Activated CD4-positive, alpha-beta T cell treated with anti-CD3 and anti-CD28 coated beads for 36 hours (primary cell): ENCODE results near the gene FSD2. TPM values are rescaled to one million over a fixed set of nuclear protein-coding genes. Genes with fewer than 3 reads are reported as not detected.

Experiments used
- ATAC-seq: fragments of 200-7000 bp; cut with Tn5 transposase; one replicate; pipeline ENCODE4 v1.10.0; 2021; ENCODE audit warnings: mild to moderate bottlenecking, moderate library complexity
- CTCF ChIA-PET: fragments of 350-600 bp; sonication (Branson Sonifier 250); formaldehyde crosslinking; loops from one replicate; lab custom pipeline; 2021; ENCODE audit warnings: antibody characterized with exemption; lab: Charles Lee
- POLR2A ChIA-PET: fragments of 350-600 bp; sonication (Branson Sonifier 250); formaldehyde crosslinking; loops from one replicate; lab custom pipeline; 2021; ENCODE audit warnings: antibody characterized with exemption, inconsistent platforms; lab: Charles Lee
- DNase-seq: peaks from one replicate; pipeline ENCODE4 v3.0.0-alpha.2; 2020
- H3K27ac Mint-ChIP-seq: one replicate; pipeline ENCODE4 v1.8.0; 2021; ENCODE audit warnings: mixed read lengths
- H3K27me3 Mint-ChIP-seq: one replicate; pipeline ENCODE4 v1.8.0; 2021; ENCODE audit warnings: mixed read lengths
- H3K36me3 Mint-ChIP-seq: one replicate; pipeline ENCODE4 v1.8.0; 2021; ENCODE audit warnings: low read depth, mixed read lengths
- H3K4me1 Mint-ChIP-seq: one replicate; pipeline ENCODE4 v1.8.0; 2021; ENCODE audit warnings: mixed read lengths
- H3K4me3 Mint-ChIP-seq: one replicate; pipeline ENCODE4 v1.8.0; 2021; ENCODE audit warnings: mild to moderate bottlenecking, moderate library complexity, mixed read lengths
- H3K9me3 Mint-ChIP-seq: one replicate; pipeline ENCODE4 v1.8.0; 2021; ENCODE audit warnings: low read depth, mixed read lengths
- intact Hi-C, 2 experiments: fragments of 100-400 bp; cut with DNase I in 1 of 2; cut with micrococcal nuclease in 1 of 2; formaldehyde crosslinking; loops; one replicate each; pipeline versions ENCODE4 v1.14.2 to v1.15.1; 2022 to 2024; cut with DNase I, micrococcal nuclease
- total RNA-seq, 2 experiments: library from RNA; stranded (reverse); gene quantifications; one replicate each; pipeline ENCODE4 v1.2.3, GENCODE V29; 2021

The FSD2 gene
- total RNA-seq, 2 experiments from 2014 or later = not detected

GRCh38 chr15:82764117-82764490 lies 41.8 kb downstream of the FSD2 start:
- no peaks in the 10 kb centered on the region for H3K27me3 Mint-ChIP-seq
- DNase-seq = no peak
- intact Hi-C loops = no loop called here
- peaks cover 2% of the 10 kb centered on the region for H3K4me1 Mint-ChIP-seq
- POLR2A ChIA-PET = no interaction called here
- H3K36me3 Mint-ChIP-seq = peaks cover 32% of the 10 kb centered on the region
- ATAC-seq = no peak
- CTCF ChIA-PET = no interaction called here
- no peak overlapping the region for H3K27ac Mint-ChIP-seq
- no peaks in the 10 kb centered on the region for H3K9me3 Mint-ChIP-seq
- no peak overlapping the region for H3K4me3 Mint-ChIP-seq

- POLR2A ChIA-PET = no interaction called here
- H3K9me3 Mint-ChIP-seq = no peaks in the 10 kb centered on the region
- peak; percentile 19 for ATAC-seq
- no peak overlapping the region for H3K4me3 Mint-ChIP-seq
- no peak overlapping the region for H3K27ac Mint-ChIP-seq
- CTCF ChIA-PET = no interaction called here
- DNase-seq = no peak
- H3K27me3 Mint-ChIP-seq = no peaks in the 10 kb centered on the region
- intact Hi-C loops = no loop called here
- H3K4me1 Mint-ChIP-seq = peaks cover 2% of the 10 kb centered on the region
- peaks cover 34% of the 10 kb centered on the region for H3K36me3 Mint-ChIP-seq
Observed at GRCh38 chr15:82763361-82764116, 42.3 kb downstream of the FSD2 start.

- DNase-seq = no peak
- no peak for ATAC-seq
- peaks cover 51% of the 10 kb centered on the region for H3K4me1 Mint-ChIP-seq
- peak overlapping the region; percentile 86 for H3K4me3 Mint-ChIP-seq
- no peaks in the 10 kb centered on the region for H3K9me3 Mint-ChIP-seq
- H3K27ac Mint-ChIP-seq = peak overlapping the region; percentile 98
- H3K36me3 Mint-ChIP-seq = peaks cover 50% of the 10 kb centered on the region
- no peaks in the 10 kb centered on the region for H3K27me3 Mint-ChIP-seq
- POLR2A ChIA-PET = interaction anchor here (0.6 kb wide), 1 partner anchor 17 kb away, joined by 4 read pairs; no protein-coding TSS in a partner anchor
- intact Hi-C loops = loop anchor here (2.0 kb wide), 5 partner anchors 57 to 315 kb away; partner anchors contain the start of genes BTBD1 (in 1 of the 2), C15orf40 (in 1 of the 2), RPS17 (in 1 of the 2) and WHAMM (in 1 of the 2)
- CTCF ChIA-PET = interaction anchor here (0.8 to 1.9 kb wide), 7 partner anchors 9 to 221 kb away, joined by 3 to 8 read pairs (median 3); no protein-coding TSS in a partner anchor
Observed at GRCh38 chr15:82751308-82751707, 54.6 kb downstream of the FSD2 start.

- peaks cover 46% of the 10 kb centered on the region for H3K4me1 Mint-ChIP-seq
- H3K27me3 Mint-ChIP-seq = no peaks in the 10 kb centered on the region
- DNase-seq (peak; percentile 40), ATAC-seq (peak; percentile 40)
- ChIA-PET CTCF (interaction anchor here (0.8 to 2.3 kb wide), 8 partner anchors 9 to 260 kb away, joined by 3 to 10 read pairs (median 4); partner anchors contain the start of genes C15orf40 and WHAMM), POLR2A (interaction anchor here (0.6 to 1.0 kb wide), 3 partner anchors 17 to 210 kb away, joined by 4 to 7 read pairs (median 5); partner anchors contain the start of gene RPS17)
- H3K36me3 Mint-ChIP-seq = peaks cover 45% of the 10 kb centered on the region
- intact Hi-C loops = loop anchor here (1.0 to 2.0 kb wide), 10 partner anchors 42 to 316 kb away; partner anchors contain the start of genes AP3B2 (in 2 of the 2), RPS17 (in 2 of the 2), WHAMM (in 2 of the 2) and BTBD1 (in 1 of the 2)
- peak overlapping the region; percentile 86 for H3K4me3 Mint-ChIP-seq
- no peaks in the 10 kb centered on the region for H3K9me3 Mint-ChIP-seq
- peak overlapping the region; percentile 98 for H3K27ac Mint-ChIP-seq
Observed at GRCh38 chr15:82750831-82751180, 55.1 kb downstream of the FSD2 start.

- intact Hi-C loops = loop anchor here (1.0 to 2.0 kb wide), 10 partner anchors 41 to 317 kb away; partner anchors contain the start of genes AP3B2 (in 2 of the 2), RPS17 (in 2 of the 2), WHAMM (in 2 of the 2) and BTBD1 (in 1 of the 2)
- Mint-ChIP-seq H3K36me3 (peaks cover 41% of the 10 kb centered on the region), H3K4me1 (peaks cover 44% of the 10 kb centered on the region), H3K27ac (peak overlapping the region; percentile 98), H3K27me3 (no peaks in the 10 kb centered on the region), H3K4me3 (peak overlapping the region; percentile 86), H3K9me3 (no peaks in the 10 kb centered on the region)
- POLR2A ChIA-PET = interaction anchor here (0.5 to 1.0 kb wide), 6 partner anchors 18 to 309 kb away, joined by 3 to 7 read pairs (median 4); partner anchors contain the start of gene RPS17
- DNase-seq = peak; percentile 91
- peak; percentile 95 for ATAC-seq
- CTCF ChIA-PET = interaction anchor here (0.5 to 2.3 kb wide), 13 partner anchors 8 to 1726 kb away, joined by 3 to 10 read pairs (median 3); partner anchors contain the start of genes C15orf40 and WHAMM
Observed at GRCh38 chr15:82749951-82750830, 55.7 kb downstream of the FSD2 start.

GRCh38 chr15:82748315-82748714 lies 57.6 kb downstream of the FSD2 start:
- ATAC-seq = no peak
- intact Hi-C loops = no loop called here
- Mint-ChIP-seq H3K4me1 (peaks cover 32% of the 10 kb centered on the region), H3K36me3 (peaks cover 27% of the 10 kb centered on the region), H3K9me3 (no peaks in the 10 kb centered on the region), H3K4me3 (no peak overlapping the region), H3K27me3 (no peaks in the 10 kb centered on the region), H3K27ac (no peak overlapping the region)
- DNase-seq = no peak
- CTCF ChIA-PET = no interaction called here
- POLR2A ChIA-PET = no interaction called here

GRCh38 chr15:82743810-82744209 lies 62.1 kb downstream of the FSD2 start:
- H3K27me3 Mint-ChIP-seq = no peaks in the 10 kb centered on the region

GRCh38 chr15:82742134-82742533 lies 63.7 kb downstream of the FSD2 start:
- ChIA-PET CTCF (interaction anchor here (2.2 kb wide), 1 partner anchor 9 kb away, joined by 8 read pairs; no protein-coding TSS in a partner anchor), POLR2A (no interaction called here)
- no peaks in the 10 kb centered on the region for H3K9me3 Mint-ChIP-seq
- intact Hi-C loops = no loop called here
- no peak overlapping the region for H3K27ac Mint-ChIP-seq
- H3K27me3 Mint-ChIP-seq = no peaks in the 10 kb centered on the region
- H3K4me1 Mint-ChIP-seq = no peaks in the 10 kb centered on the region
- DNase-seq = no peak
- peaks cover 5% of the 10 kb centered on the region for H3K36me3 Mint-ChIP-seq
- H3K4me3 Mint-ChIP-seq = no peak overlapping the region
- ATAC-seq = no peak

More at GRCh38 chr15:82743810-82744209, 62.1 kb downstream of the FSD2 start:
- Mint-ChIP-seq H3K4me1 (peaks cover 4% of the 10 kb centered on the region), H3K4me3 (no peak overlapping the region), H3K27ac (no peak overlapping the region), H3K9me3 (no peaks in the 10 kb centered on the region), H3K36me3 (no peaks in the 10 kb centered on the region)
- ChIA-PET POLR2A (no interaction called here), CTCF (interaction anchor here (0.8 kb wide), 1 partner anchor 191 kb away, joined by 4 read pairs; no protein-coding TSS in a partner anchor)
- DNase-seq (no peak), ATAC-seq (no peak)
- intact Hi-C loops = no loop called here

- intact Hi-C loops = no loop called here
- ATAC-seq = no peak
- Mint-ChIP-seq H3K4me1 (no peaks in the 10 kb centered on the region), H3K4me3 (no peak overlapping the region), H3K9me3 (no peaks in the 10 kb centered on the region), H3K27ac (no peak overlapping the region), H3K36me3 (peaks cover 9% of the 10 kb centered on the region), H3K27me3 (no peaks in the 10 kb centered on the region)
- ChIA-PET POLR2A (no interaction called here), CTCF (interaction anchor here (0.6 to 0.8 kb wide), 2 partner anchors 12 to 204 kb away, joined by 3 read pairs; no protein-coding TSS in a partner anchor)
- DNase-seq = no peak
Observed at GRCh38 chr15:82739086-82739485, 66.8 kb downstream of the FSD2 start.

- POLR2A ChIA-PET = no interaction called here
- DNase-seq (no peak), ATAC-seq (no peak)
- Mint-ChIP-seq H3K4me3 (no peak overlapping the region), H3K4me1 (no peaks in the 10 kb centered on the region), H3K27me3 (no peaks in the 10 kb centered on the region), H3K27ac (no peak overlapping the region), H3K36me3 (peaks cover 11% of the 10 kb centered on the region), H3K9me3 (no peaks in the 10 kb centered on the region)
- intact Hi-C loops = no loop called here
- CTCF ChIA-PET = interaction anchor here (0.5 kb wide), 1 partner anchor 820 kb away, joined by 3 read pairs; no protein-coding TSS in a partner anchor
Observed at GRCh38 chr15:82737975-82738374, 67.9 kb downstream of the FSD2 start.

- H3K4me3 Mint-ChIP-seq = no peak overlapping the region
- peaks cover 24% of the 10 kb centered on the region for H3K36me3 Mint-ChIP-seq
- CTCF ChIA-PET = no interaction called here
- POLR2A ChIA-PET = no interaction called here
- intact Hi-C loops = no loop called here
- no peaks in the 10 kb centered on the region for H3K9me3 Mint-ChIP-seq
- DNase-seq (no peak), ATAC-seq (no peak)
- no peaks in the 10 kb centered on the region for H3K4me1 Mint-ChIP-seq
- H3K27me3 Mint-ChIP-seq = no peaks in the 10 kb centered on the region
- no peak overlapping the region for H3K27ac Mint-ChIP-seq
Observed at GRCh38 chr15:82731527-82731926, 74.3 kb downstream of the FSD2 start.
